HG03025 (cell line): ENCODE measurements around the gene DNAJC28.
A peak's percentile ranks its signal among the peaks of the same experiment; 100 is the strongest.
"Not testable (repeated sequence)": the region's sequence is repeated elsewhere in the genome, so short reads cannot be mapped to it uniquely, and the experiment has no call there.

ENCODE experiments used
- ATAC-seq: cut with Tn5 transposase; IDR thresholded peaks from one replicate; pipeline ENCODE4 v1.9.1; 2021; ENCODE audit warnings: mild to moderate bottlenecking, moderate library complexity; ENCODE audit not compliant: unreplicated experiment, low FRiP score

The DNAJC28 gene

DNA sequence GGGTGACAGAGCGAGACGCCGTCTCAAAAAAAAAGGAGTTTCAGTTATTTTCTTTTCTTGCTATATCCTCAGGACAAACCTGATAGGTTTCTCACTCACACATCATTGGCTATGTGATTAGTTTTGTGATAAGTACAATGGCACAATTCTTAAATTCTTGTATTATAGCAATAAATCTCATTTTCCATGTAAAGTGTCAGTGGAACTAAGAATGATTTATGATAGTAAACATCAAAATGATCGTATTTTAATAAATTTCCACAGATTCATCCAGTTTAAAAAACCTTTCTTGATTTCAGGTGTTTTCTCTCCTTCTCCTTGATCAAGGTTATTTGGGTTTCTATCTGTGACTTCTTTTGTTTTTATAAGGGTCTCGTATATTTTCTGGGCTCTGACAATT, 3.5 kb downstream of the DNAJC28 start:
- no peak for ATAC-seq

DNA sequence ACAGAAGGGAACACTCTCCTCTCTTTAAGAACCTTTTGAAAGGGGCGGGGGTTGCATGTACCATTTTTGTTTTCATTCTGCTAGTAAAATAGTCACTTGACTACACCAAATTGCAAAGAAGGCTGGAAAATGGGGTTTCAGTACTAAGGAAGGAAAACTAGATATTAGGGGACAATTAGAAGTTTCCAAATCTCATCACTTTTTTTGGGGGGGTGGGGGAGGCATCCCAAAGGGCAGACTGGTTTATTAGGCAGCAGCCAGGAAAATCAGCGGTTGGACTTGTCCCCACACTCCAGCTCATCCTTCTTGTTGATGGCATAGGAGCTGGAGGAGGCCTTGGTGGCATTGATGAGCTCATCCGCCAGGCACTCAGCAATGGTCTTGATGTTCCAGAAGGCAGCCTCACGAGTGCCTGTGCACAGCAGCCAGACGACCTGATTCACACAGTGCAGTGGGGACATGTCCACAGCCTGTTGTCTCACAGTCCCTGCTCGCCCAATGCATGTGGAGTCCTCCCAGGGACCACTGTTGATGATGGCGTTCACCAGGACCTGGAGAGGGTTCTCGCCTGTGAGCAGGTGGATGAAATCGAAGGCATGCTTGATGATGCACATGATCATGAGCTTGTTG, 10.1 kb downstream of the DNAJC28 start:
- ATAC-seq: no peak

DNA sequence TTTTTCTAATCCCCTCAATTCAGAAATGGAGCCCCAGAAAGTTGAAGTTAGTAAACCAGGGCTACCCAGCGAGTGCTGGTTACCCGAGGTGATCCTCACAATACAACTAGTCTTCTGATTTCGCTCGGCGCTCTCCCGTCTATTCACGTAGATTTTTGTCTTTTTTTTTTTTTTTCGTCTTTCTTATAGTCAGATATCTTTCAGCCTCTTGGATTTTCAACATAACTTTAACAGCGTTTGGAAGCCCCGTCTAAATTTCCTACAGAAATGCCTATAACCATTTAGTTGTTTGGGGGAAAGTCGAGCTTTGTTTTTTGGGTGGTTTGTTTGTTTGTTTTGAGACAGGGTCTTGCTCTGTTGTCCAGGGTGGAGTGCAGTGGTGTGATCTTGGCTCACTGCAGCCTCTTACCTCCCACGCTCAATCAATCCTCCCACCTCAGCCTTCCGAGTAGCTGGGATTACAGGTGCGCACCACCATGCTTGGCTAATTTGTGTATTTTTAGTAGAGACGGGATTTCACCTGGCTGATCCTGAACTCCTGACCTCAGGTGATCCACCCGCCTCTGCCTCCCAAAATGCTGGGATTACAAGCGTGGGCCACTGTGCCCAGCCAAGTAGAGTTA, 10.9 kb downstream of the DNAJC28 start:
- ATAC-seq: no peak

DNA sequence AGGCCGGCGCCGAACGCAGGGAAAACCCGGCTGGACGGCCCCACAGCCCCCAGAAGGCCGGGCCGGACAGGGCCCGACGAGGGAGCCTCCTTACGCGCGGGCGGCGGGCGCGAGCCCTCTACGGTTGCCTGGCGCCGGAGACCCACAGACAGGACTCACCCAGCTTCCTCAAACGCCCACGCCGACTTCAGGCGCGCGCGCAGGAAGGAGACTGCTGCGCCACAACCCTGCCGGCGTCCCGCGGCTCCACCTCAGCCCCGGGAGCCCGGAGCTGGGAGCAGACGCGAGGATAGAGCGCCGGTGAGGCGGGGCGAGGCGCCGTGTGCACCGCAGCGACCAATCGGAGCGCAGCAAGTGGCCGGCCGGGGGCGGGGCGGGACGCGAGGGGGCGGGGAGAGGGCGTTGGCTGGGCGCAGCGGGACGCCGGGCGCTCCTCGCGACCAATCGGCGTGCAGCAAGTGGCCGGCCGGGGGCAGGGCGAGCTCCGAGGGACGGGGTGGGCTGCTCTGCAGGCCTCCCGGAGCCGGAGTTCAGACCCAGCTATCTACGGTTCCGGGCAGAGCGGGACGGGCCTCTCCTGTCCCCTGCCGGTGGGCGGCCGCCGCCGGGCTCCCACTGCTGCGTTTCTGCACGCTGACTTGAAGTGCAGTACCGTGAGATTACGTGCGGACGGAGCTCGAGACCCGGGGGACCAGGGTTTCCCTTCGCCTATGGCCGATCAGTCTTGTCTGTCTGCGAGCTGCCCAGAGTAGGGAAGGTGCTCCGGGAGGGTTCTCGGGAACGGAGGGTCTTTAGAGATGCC, 11.6 kb downstream of the DNAJC28 start, which contains the start of gene TMEM50B:
TSS of gene TMEM50B (minus strand) at position 296 of the 802 bp plus-strand sequence. CDS start 11,089 bp downstream, outside the sequence.
- peak; percentile 78 for ATAC-seq

DNA sequence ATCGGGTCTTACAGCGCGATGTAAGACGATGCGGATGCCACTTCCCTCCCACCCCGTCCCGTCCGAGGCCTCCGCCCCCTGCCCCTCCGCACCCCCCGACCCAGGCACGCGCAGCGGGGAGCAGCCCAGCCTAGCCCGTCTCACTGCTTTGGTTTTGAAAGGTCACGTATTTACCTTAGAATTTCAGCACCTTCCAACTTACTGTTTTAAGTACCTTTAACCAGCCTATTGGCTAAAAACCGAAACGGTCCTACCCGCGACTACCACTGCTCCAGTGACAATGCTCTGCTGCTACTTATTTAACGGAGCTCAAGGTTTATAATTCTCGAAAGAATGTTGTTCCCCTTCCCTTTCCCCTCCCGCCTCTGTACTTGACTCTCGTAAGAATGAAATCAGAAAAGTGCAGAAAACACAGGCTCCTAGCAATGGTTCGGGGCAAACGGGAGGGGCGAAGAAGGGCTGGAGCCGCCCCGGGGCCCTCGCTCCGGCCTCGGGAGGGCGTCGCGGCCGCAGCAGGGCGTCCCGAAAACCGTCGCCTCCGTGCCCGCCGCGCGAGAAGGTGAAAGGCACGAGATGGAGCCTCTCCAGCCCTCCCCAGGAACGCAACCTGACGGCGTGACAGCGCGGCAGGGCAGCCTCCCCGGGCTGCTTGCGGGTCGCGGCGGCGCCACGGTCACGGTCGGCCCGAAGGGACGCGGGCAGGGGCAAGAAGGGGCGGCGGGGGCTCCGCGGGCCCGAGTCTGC, 12.4 kb downstream of the DNAJC28 start:
- peak; percentile 21 for ATAC-seq

DNA sequence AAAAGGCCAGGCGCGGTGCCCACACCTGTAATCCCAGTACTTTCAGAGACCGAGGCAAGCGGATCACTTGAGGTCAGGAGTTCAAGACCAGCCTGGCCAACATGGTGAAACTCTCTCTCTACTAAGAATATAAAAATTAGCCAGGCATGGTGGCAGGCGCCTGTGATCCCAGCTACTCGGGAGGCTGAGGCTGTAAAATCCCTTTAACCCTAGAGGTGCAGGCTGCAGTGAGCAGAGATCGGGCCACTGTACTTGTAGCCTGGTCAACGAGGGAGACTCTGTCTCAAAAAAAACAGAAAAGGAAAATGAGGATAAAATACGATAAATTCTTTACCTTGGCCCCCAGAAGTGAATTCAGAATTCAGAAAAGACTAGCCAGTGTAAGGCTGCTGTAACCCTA, 13.3 kb downstream of the DNAJC28 start:
- ATAC-seq: no peak

DNA sequence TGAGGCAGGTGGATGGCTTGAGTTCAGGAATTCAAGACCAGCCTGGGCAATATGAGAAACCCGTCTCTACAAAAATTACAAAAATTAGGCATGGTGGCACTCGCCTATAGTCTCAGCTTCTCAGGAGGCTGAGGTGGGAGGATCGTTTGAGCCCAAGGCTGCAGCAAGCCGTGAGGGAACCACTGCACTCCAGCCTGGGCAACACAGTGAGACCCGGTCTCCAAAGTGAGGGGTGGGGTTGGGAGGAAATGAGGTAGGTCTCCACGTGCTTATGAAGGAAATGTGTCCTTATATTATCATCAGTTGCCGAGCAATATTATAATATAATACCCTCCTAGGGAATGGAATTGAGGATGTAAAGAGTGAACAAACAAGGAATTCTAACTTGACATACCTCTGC, 14.4 kb downstream of the DNAJC28 start:
- no peak for ATAC-seq

DNA sequence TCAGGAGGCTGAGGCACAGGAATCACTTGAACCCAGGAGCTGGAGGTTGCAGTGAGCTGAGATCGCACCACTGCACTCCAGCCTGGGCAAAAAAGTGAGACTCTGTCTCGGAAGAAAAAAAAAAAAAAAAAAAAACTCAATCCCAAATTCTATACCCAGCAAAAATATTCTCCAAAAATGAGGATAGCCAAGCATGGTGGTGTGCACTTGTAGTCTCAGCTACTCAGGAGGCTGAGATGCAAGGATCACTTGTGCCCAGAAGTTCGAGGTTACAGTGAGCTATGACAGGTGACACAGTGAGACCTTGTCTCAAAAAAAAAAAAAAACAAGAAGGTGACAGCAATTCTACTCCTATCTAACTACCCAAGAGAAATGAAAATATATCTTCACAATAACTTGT, 18.2 kb downstream of the DNAJC28 start:
- ATAC-seq: no peak

DNA sequence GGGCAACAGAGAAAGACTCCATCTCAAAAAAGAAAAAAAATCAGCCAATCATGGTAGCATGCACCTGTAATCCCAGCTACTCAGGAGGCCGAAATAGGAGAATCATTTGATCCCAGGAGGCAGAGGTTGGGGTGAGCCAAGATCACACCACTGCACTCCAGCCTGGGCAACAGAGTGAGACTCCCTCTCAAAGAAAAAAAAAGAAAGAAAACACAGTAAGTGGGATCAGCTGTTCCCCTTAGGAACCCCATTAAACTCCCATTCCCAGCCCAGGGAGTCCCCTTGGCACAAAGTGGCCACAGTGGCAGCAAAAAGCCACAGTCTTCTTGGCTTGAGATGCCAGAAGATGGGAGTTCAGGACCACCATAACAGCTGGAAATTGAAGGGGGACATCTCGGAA, 20.8 kb downstream of the DNAJC28 start:
- ATAC-seq: no peak

DNA sequence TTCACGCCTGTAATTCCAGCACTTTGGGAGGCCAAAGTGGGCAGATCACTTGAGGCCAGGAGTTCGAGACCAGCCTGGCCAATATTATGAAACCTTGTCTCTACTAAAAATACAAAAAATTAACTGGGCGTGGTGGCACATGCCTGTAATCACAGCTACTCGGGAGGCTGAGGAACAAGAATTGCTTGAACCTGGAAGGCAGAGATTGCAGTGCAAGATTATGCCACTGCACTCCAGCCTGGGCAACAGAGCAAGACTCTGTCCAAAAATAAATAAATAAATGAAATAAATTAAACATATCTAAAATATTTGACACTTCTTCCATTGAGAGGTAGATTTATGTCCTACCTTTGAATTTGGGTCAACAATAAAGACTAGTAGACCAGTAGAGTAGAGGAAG, 22.3 kb downstream of the DNAJC28 start:
- ATAC-seq: not testable (repeated sequence)

DNA sequence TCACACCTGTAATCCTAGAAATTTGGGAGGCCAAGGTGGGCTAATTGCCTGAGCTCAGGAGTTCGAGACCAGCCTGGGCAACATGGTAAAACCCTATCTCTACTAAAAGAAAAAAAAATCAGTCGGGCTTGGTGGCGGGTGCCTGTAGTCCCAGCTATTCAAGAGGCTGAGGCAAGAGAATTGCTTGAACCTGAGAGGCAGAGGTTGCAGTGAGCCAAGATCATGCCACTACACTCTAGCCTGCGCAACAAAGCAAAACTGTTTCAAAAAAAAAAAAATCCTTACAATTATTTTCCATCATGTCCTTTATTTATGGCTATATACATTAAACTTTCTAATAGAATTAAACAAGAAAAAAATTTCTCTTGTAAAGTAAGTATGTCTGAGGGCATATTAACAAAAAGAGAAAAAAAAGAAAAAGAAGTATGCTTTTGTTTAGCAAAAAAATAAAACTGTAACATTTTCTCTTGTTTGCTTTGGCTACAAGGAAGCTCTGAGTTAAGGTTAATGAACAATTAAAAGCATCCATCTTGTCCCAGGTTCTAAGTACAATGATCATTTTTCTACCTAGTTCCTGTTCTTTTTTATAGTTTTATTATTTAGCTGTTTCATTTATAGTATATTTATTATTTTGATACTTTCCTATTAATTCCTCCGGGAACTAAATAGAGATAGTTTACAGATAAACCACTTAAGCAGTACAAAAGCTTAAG, 29.8 kb downstream of the DNAJC28 start:
- ATAC-seq: no peak

DNA sequence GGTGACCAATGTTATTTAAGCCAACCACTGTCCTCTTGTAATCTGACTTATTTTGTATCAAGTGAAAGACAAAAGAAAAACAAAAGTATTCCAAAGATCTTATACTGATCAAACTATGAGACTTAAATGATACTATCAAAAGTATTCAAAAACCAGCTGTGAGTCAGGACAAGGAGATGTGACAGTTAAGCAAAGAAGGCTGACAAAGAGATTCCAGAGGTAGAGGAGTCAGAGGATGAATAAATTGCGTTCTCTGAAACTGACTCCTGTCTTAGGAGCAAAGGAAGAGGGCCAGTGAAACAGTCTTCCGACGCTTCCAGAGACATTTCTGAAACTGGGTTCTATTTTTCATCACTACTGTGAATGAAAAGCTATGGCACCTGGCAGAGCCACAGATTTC, 32.7 kb downstream of the DNAJC28 start:
- no peak for ATAC-seq

DNA sequence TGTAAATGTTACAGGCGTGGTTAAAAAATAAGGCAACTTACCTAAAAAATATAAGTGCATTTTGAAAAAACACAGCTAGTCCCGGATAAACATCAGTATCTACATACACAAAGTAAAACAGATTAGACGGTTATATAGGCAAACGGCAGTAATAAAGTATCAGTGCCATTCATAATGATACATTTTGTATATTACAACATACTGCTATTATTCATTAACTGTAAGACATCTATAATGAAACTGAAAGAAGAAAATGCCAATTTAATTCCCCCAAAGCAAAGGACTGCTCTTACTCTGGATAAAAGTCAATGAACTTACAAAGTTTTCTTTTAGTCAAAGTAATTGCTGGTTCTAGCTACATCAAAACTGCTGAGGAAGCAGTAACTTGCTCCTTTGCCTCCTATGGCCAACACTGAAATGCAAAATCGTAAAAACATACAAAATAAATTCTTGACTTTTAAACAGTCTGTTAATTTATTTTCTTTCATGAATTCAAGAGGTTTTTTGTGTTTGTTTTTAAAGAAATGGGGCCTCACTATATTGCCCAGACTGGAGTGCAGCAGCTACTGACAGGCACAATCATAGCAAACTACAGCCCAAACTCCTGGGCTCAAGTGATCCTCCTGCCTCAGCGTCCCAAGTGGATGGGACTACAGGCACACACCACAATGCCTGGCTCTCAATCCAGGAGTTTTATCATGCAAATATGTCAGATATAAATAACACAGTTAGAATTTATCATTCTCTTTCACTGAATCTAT, 35.6 kb downstream of the DNAJC28 start:
- no peak for ATAC-seq

DNA sequence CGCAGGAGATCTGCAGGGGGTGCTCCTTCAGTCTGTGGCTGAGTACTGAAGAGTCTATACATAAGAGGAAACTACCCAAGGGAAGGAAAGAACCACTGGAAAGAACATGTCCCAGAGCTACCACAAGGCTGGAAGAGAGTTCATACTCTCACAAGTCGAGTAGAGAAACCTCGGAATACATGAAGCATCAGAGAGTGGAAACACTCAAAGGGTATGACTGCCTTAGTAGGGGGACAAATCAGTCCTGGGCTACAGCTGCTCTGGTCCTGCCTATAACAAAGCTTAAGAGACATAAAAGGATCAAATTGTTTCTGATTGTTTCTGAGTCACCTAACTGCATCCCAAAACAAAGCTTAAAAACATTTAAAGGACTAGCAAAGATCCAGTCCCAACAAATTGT, 39.2 kb downstream of the DNAJC28 start:
- ATAC-seq: no peak

DNA sequence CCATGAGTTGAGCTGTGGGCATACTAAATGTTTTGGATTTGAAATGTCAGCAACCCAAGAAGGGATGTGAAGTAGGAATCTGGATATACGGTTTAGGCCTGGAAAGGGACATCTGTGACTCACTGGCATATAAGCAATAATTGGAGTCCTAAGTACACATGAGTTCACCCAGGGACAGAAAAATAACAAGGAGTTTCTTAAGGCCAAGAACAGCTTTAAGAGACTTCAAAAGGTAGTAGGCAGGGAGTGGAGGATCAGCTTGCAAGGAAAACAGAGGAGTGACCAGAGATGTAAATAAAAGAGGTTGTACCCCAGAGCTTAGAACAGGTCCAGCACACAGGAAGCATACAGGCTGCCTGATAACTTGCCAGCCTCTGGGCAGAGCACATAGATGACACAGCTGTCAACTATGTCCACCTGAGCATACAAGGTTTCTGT, 39.9 kb downstream of the DNAJC28 start:
- no peak for ATAC-seq

DNA sequence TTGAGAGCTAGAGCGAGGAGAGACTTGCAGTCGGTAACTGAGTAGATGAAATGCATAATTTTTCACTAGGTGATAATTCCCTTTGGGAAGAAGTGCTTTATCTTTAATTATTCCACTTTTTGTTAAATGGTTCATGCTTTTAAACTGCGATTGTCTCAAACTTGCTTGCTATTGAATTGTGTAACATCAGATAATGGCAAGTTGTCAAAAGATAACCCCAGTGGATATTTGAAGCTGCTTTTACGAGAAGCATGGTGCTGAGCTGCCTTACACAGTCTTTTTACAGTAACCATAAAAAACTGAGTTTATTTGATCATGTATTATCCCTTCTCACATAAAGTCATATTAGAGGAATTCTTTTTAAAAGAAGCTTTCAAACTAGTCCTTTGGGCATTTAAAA, 41.9 kb downstream of the DNAJC28 start:
- no peak for ATAC-seq

DNA sequence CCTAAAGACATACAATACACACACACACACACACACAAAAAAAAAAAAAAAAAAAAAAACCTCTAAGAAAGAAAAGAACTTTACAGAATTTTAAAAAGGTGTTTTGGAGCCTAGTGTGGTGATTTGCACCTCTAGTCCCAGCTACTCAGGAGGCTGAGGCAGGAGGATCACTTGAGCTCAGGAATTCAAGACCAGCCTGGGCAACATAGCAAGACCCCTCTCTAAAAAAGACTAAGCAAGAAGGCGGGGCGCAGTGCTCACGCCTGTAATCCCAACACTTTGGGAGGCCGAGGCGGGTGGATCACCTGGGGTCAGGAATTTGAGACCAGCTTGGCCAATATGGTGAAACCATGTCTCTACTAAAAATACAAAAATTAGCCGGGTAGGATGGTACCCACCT, 44.9 kb downstream of the DNAJC28 start:
- not testable (repeated sequence) for ATAC-seq

DNA sequence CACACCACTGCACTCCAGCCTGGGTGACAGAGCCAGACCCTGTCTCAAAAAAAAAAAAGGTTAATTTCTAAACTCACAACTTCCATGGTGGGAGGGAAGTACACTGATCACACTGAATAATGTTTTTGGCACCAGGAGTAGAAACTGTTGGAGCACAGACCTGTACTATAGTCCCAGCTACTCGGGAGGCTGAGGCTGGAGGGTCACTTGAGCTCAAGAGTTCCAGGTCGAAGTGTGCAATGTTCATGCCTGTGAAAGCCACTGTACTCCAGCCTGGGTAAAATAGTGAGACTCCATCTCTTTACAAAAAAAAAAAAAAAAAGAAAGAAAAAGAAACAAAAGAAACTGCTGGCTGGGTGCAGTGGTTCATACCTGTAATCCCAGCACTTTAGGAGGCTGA, 47.0 kb downstream of the DNAJC28 start:
- no peak for ATAC-seq

DNA sequence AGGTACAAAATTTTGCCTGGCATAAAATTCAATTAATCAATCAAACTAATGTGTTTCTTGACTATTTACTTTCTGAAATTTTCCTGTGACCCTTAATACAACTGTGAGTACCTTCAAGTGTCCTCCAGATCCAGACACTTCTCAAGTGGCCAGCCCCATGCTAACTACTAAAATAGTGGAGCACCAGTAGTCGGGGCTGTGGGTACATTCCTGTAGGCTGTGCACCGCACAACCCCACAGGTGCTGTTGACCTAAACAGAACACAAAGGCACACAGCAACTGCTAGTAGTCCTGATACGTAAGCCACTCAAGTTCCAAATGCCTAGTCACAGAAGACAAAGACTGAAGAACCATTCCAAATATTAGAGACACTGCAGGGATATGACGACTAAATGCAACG, 48.3 kb downstream of the DNAJC28 start:
- ATAC-seq: no peak
